H9 (cell line): ENCODE results near the gene TRPV6. TPM values are rescaled to one million over a fixed set of nuclear protein-coding genes. Genes with fewer than 3 reads are reported as not detected.

Experiments
- DNase-seq: peaks from one replicate; pipeline ENCODE4 v3.0.0-alpha.2; 2017
- H2AFZ ChIP-seq: one replicate; pipeline ENCODE4 v1.6.1; 2013; ENCODE audit warnings: mild to moderate bottlenecking, low read length, control low read depth, moderate library complexity
- H2AK5ac ChIP-seq: 2 replicates; pipeline ENCODE4 v1.6.1; 2013; ENCODE audit warnings: low read length, control low read depth, mixed read lengths; ENCODE audit not compliant: insufficient read length
- H2BK120ac ChIP-seq: one replicate; pipeline ENCODE4 v1.6.1; 2013; ENCODE audit warnings: low read depth, mild to moderate bottlenecking, low read length, control low read depth, inconsistent platforms; ENCODE audit not compliant: poor library complexity, severe bottlenecking
- H2BK12ac ChIP-seq: 2 replicates; pipeline ENCODE4 v1.6.1; 2013; ENCODE audit warnings: low read length, control low read depth, mixed read lengths, low read depth; ENCODE audit not compliant: insufficient read length
- H2BK15ac ChIP-seq: 2 replicates; pipeline ENCODE4 v1.6.1; 2013; ENCODE audit warnings: low read depth, low read length, control low read depth
- H2BK20ac ChIP-seq: one replicate; pipeline ENCODE4 v1.6.1; 2013; ENCODE audit warnings: low read depth, mild to moderate bottlenecking, low read length, control low read depth, inconsistent platforms; ENCODE audit not compliant: poor library complexity, severe bottlenecking
- H2BK5ac ChIP-seq: 2 replicates; pipeline ENCODE4 v1.6.1; 2013; ENCODE audit warnings: low read length, control low read depth, mixed read lengths; ENCODE audit not compliant: insufficient read length
- H3K14ac ChIP-seq: 2 replicates; pipeline ENCODE4 v1.6.1; 2013; ENCODE audit warnings: low read length, control low read depth; ENCODE audit not compliant: insufficient read depth
- H3K18ac ChIP-seq: 2 replicates; pipeline ENCODE4 v1.6.1; 2013; ENCODE audit warnings: low read depth, mild to moderate bottlenecking, mixed read lengths, low read length, control low read depth; ENCODE audit not compliant: insufficient read length
- H3K23ac ChIP-seq: 2 replicates; pipeline ENCODE4 v1.6.1; 2013; ENCODE audit warnings: low read length, control low read depth, mixed read lengths, low read depth; ENCODE audit not compliant: insufficient read length
- H3K23me2 ChIP-seq: 2 replicates; pipeline ENCODE4 v1.6.1; 2013; ENCODE audit warnings: low read depth, mild to moderate bottlenecking, mixed read lengths, low read length, control low read depth; ENCODE audit not compliant: insufficient read length, poor library complexity, severe bottlenecking
- H3K27ac ChIP-seq: 2 replicates; pipeline ENCODE4 v1.5.1; 2013; ENCODE audit warnings: low read length, control low read depth, mixed read lengths, low read depth; ENCODE audit not compliant: insufficient read length
- H3K27me3 ChIP-seq: 2 replicates; pipeline ENCODE4 v1.6.1; 2013; ENCODE audit warnings: low read length, control low read depth, inconsistent platforms; ENCODE audit not compliant: insufficient read depth
- H3K4ac ChIP-seq: 2 replicates; pipeline ENCODE4 v1.6.1; 2013; ENCODE audit warnings: low read depth, mild to moderate bottlenecking, control low read depth, inconsistent platforms, low read length, moderate library complexity
- H3K4me1 ChIP-seq: 2 replicates; pipeline ENCODE4 v1.6.1; 2013; ENCODE audit warnings: low read length, control low read depth, inconsistent platforms; ENCODE audit not compliant: insufficient read depth
- H3K4me2 ChIP-seq: 2 replicates; pipeline ENCODE4 v1.6.1; 2013; ENCODE audit warnings: low read length, control low read depth, mixed read lengths; ENCODE audit not compliant: insufficient read length, insufficient read depth
- H3K56ac ChIP-seq: 2 replicates; pipeline ENCODE4 v1.6.1; 2013; ENCODE audit warnings: low read depth, mild to moderate bottlenecking, mixed read lengths, low read length, control low read depth; ENCODE audit not compliant: insufficient read length
- H3K79me1 ChIP-seq: 2 replicates; pipeline ENCODE4 v1.6.1; 2013; ENCODE audit warnings: low read depth, mild to moderate bottlenecking, moderate library complexity, low read length, control low read depth, inconsistent platforms; ENCODE audit not compliant: insufficient read depth, poor library complexity, severe bottlenecking
- H3K79me2 ChIP-seq: 2 replicates; pipeline ENCODE4 v1.6.1; 2013; ENCODE audit warnings: low read length, control low read depth, inconsistent platforms; ENCODE audit not compliant: insufficient read depth
- H3K9ac ChIP-seq: 2 replicates; pipeline ENCODE4 v1.6.1; 2013; ENCODE audit warnings: low read length, control low read depth, mixed read lengths; ENCODE audit not compliant: insufficient read length; ENCODE audit errors: extremely low read depth
- H3K9me3 ChIP-seq: one replicate; pipeline ENCODE4 v1.6.1; 2013; ENCODE audit warnings: low read depth, low read length, inconsistent platforms; ENCODE audit not compliant: control insufficient read depth
- H3T11ph ChIP-seq: one replicate; pipeline ENCODE4 v1.6.1; 2013; ENCODE audit warnings: mild to moderate bottlenecking, low read length, control low read depth, inconsistent platforms
- H4K20me1 ChIP-seq: one replicate; pipeline ENCODE4 v1.6.1; 2013; ENCODE audit not compliant: control insufficient read depth, insufficient read length, insufficient read depth
- H4K5ac ChIP-seq: 2 replicates; pipeline ENCODE4 v1.6.1; 2013; ENCODE audit warnings: low read depth, mild to moderate bottlenecking, mixed read lengths, low read length, control low read depth; ENCODE audit not compliant: insufficient read length
- H4K8ac ChIP-seq: replicated peaks from 2 replicates; pipeline ENCODE4 v1.6.1; 2013; ENCODE audit warnings: low read length, control low read depth, mixed read lengths, low read depth; ENCODE audit not compliant: insufficient read length
- H4K91ac ChIP-seq: 2 replicates; pipeline ENCODE4 v1.6.1; 2013; ENCODE audit warnings: low read depth, mild to moderate bottlenecking, moderate library complexity, mixed read lengths, low read length, control low read depth; ENCODE audit not compliant: insufficient read length
- H3K27ac Mint-ChIP-seq, 3 experiments: 2 replicates in 2 of 3; 3 replicates in 1 of 3; pipeline ENCODE4 v1.8.0; 2020 to 2021; ENCODE audit warnings: mixed read lengths in 3 of 3, mild to moderate bottlenecking in 1 of 3, moderate library complexity in 1 of 3
- H3K27me3 Mint-ChIP-seq: 2 replicates; pipeline ENCODE4 v1.8.0; 2021; ENCODE audit warnings: low read depth, mild to moderate bottlenecking, moderate library complexity, mixed read lengths
- H3K36me3 Mint-ChIP-seq, 3 experiments: 2 replicates in 2 of 3; 3 replicates in 1 of 3; pipeline ENCODE4 v1.8.0; 2020 to 2021; ENCODE audit warnings: low read depth in 3 of 3, mixed read lengths in 3 of 3; ENCODE audit not compliant: insufficient read depth in 1 of 3
- H3K4me1 Mint-ChIP-seq, 2 experiments: 2 replicates each; pipeline ENCODE4 v1.8.0; 2020; ENCODE audit warnings: mixed read lengths in 2 of 2
- H3K4me3 Mint-ChIP-seq, 2 experiments: 2 replicates in 1 of 2; 3 replicates in 1 of 2; pipeline ENCODE4 v1.8.0; 2020 to 2021; ENCODE audit warnings: mild to moderate bottlenecking in 2 of 2, mixed read lengths in 2 of 2, moderate library complexity in 1 of 2
- H3K9me3 Mint-ChIP-seq, 2 experiments: 2 replicates in 1 of 2; 3 replicates in 1 of 2; pipeline ENCODE4 v1.8.0; 2020; ENCODE audit warnings: mild to moderate bottlenecking in 2 of 2, mixed read lengths in 2 of 2, moderate library complexity in 1 of 2
- WGBS: extraction: QIAGEN DNeasy Blood & Tissue Kit; methylation state at CpG from one replicate; pipeline ENCODE4 v1.1.7; 2013; ENCODE audit warnings: missing lambda C conversion rate, low lambda C conversion rate, mixed read lengths; ENCODE audit not compliant: insufficient read length; ENCODE audit errors: extremely low coverage; 5-methylcytosine and 5-hydroxymethylcytosine counted together
- total RNA-seq: library from RNA; stranded (reverse); gene quantifications from 2 replicates; pipeline ENCODE4 v1.2.1, GENCODE V29; 2021
- TF ChIP-seq, protein P1 (sequence below): fragments of 200-600 bp; sonication (generic); conservative IDR thresholded peaks from 3 replicates; pipeline ENCODE4 v1.8.0; 2021; ENCODE audit warnings: antibody characterized with exemption, mild to moderate bottlenecking

The TRPV6 gene
- total RNA-seq, 1 experiment from 2014 or later: 0.61 TPM

DNA sequence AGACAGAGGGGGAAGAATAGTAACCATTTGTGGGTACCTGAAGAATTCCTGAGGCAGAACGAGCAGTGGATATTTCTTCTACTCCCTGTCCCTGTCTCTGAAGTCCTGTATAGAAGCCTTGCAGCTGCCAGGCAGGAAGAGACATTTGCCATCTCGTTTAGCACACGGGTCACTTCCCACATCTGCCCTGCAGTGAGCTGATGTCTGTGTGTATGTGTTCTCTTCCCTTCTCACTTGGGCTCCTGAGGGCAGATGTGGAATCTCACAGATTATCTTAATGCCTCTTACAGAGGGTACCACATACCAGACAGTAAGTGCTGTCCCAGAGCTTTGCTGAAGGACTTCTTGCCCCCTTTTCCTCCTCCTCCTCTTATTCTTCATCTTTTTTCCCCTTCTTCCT, 14.1 kb upstream of the TRPV6 start:
- Mint-ChIP-seq H3K4me1 (peaks cover 22 to 28% of the 10 kb centered on the region in 2 experiments), H3K9me3 (peaks cover 16 to 17% of the 10 kb centered on the region in 2 experiments), H3K27me3 (peaks cover 18% of the 10 kb centered on the region), H3K4me3 (no peak overlapping the region), H3K36me3 (peaks cover 0 to 13% (median 1%) of the 10 kb centered on the region in 3 experiments; a peak in 4 of 7 replicates), H3K27ac (no peak overlapping the region)
- Histone ChIP-seq H3K14ac (no peak overlapping the region), H3K27me3 (no peaks in the 10 kb centered on the region), H3K9me3 (peaks cover 4% of the 10 kb centered on the region), H3K79me2 (no peaks in the 10 kb centered on the region), H2BK15ac (no peak overlapping the region), H3K23ac (no peak overlapping the region), H3K79me1 (no peaks in the 10 kb centered on the region), H2BK120ac (no peak overlapping the region), H3T11ph (no peak overlapping the region), H3K9ac (no peak overlapping the region), H4K20me1 (no peaks in the 10 kb centered on the region), H3K56ac (no peak overlapping the region), H2BK20ac (no peak overlapping the region), H4K5ac (no peak overlapping the region), H3K4ac (no peak overlapping the region), H3K23me2 (no peaks in the 10 kb centered on the region), H3K18ac (no peak overlapping the region), H3K4me2 (no peak overlapping the region), H2BK5ac (no peak overlapping the region), H4K91ac (no peak overlapping the region), H3K4me1 (no peaks in the 10 kb centered on the region; the same call in 1 of the 2 replicates), H4K8ac (no peak overlapping the region), H3K27ac (no peak overlapping the region), H2BK12ac (no peak overlapping the region), H2AFZ (no peak overlapping the region), H2AK5ac (no peak overlapping the region)
- WGBS: no CpG with 5 or more reads among the region's 3 CpGs
- TF ChIP-seq, protein P1, sequence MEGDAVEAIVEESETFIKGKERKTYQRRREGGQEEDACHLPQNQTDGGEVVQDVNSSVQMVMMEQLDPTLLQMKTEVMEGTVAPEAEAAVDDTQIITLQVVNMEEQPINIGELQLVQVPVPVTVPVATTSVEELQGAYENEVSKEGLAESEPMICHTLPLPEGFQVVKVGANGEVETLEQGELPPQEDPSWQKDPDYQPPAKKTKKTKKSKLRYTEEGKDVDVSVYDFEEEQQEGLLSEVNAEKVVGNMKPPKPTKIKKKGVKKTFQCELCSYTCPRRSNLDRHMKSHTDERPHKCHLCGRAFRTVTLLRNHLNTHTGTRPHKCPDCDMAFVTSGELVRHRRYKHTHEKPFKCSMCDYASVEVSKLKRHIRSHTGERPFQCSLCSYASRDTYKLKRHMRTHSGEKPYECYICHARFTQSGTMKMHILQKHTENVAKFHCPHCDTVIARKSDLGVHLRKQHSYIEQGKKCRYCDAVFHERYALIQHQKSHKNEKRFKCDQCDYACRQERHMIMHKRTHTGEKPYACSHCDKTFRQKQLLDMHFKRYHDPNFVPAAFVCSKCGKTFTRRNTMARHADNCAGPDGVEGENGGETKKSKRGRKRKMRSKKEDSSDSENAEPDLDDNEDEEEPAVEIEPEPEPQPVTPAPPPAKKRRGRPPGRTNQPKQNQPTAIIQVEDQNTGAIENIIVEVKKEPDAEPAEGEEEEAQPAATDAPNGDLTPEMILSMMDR: no peak
- DNase-seq: no peak
